Endothelial cell of umbilical vein (primary cell): ENCODE data around the gene NEK6.

Experiments
- EZH2 ChIP-seq: IDR thresholded peaks from 2 replicates; pipeline ENCODE4 v1.6.1; 2012; ENCODE audit warnings: borderline replicate concordance, low read depth, mild to moderate bottlenecking, moderate library complexity, low read length, inconsistent platforms; ENCODE audit not compliant: severe bottlenecking
- FOS ChIP-seq: IDR thresholded peaks from 2 replicates; pipeline ENCODE4 v1.6.1; 2011; ENCODE audit warnings: mild to moderate bottlenecking, low read length, moderate library complexity, borderline replicate concordance; ENCODE audit not compliant: insufficient read depth
- GATA2 ChIP-seq: IDR thresholded peaks from 2 replicates; pipeline ENCODE4 v1.7.0; 2011; ENCODE audit warnings: low read depth, mild to moderate bottlenecking, moderate library complexity, mixed read lengths, low read length; ENCODE audit not compliant: insufficient read length, insufficient read depth
- JUN ChIP-seq: IDR thresholded peaks from 2 replicates; pipeline ENCODE4 v1.6.1; 2011; ENCODE audit warnings: borderline replicate concordance, low read depth; ENCODE audit not compliant: insufficient read length, insufficient read depth
- MYC ChIP-seq: IDR thresholded peaks from one replicate; pipeline ENCODE4 v1.6.1; 2011; ENCODE audit warnings: mild to moderate bottlenecking, low read depth, low read length
- POLR2A ChIP-seq: IDR thresholded peaks from 2 replicates; pipeline ENCODE4 v1.6.1; 2012; ENCODE audit warnings: low read depth, mild to moderate bottlenecking, control low read depth, low read length
- POLR2AphosphoS5 ChIP-seq: IDR thresholded peaks from 2 replicates; pipeline ENCODE4 v1.6.1; 2012; ENCODE audit warnings: low read depth, mild to moderate bottlenecking, control low read depth, low read length, moderate library complexity; ENCODE audit not compliant: insufficient read depth
- TF ChIP-seq, protein P1 (sequence below), 2 donors: IDR thresholded peaks; 1 replicate in 1 of 2; 2 replicates in 1 of 2; pipeline ENCODE4 v1.5.1; 2011; ENCODE audit warnings: low read length in 2 of 2, mild to moderate bottlenecking in 2 of 2, moderate library complexity in 2 of 2, control low read depth in 1 of 2, inconsistent platforms in 1 of 2, low read depth in 1 of 2; ENCODE audit not compliant: insufficient read depth in 1 of 2; ENCODE audit errors: extremely low read depth in 1 of 2

DNA sequence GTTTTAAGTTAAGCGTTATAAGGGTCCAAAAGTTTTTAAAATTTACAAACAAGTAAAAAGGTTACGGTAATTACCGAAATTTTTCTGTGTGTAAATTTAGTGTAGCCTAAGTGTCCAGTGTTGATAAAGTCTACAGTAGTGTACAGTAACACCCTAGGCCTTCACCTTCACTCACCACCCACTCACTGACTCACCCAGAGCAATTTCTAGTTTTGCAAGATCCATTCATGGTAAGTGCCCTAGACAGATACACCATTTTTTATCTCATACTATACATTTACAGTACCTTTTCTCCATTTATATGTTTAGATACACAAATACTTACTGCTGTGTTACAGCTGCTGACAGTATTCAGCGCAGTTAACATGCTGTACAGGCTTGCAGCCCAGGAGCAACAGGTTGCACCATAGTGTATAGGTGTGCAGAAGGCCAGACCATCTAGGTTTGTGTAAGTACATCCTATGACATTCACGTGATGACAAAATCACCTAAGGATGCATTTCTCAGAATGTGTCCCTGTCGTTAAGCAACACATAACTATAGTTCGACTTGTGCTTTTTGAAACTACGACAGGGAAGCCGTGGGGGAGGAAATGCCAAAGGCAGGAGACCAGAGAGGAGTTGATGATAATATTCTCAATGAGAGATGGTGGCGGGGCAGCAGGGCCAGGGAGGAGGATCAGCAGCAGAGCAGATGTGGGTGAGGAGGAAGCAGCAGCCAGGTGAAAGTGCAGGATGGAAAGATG, 108.9 kb downstream of the NEK6 start:
- TF ChIP-seq, protein P1, sequence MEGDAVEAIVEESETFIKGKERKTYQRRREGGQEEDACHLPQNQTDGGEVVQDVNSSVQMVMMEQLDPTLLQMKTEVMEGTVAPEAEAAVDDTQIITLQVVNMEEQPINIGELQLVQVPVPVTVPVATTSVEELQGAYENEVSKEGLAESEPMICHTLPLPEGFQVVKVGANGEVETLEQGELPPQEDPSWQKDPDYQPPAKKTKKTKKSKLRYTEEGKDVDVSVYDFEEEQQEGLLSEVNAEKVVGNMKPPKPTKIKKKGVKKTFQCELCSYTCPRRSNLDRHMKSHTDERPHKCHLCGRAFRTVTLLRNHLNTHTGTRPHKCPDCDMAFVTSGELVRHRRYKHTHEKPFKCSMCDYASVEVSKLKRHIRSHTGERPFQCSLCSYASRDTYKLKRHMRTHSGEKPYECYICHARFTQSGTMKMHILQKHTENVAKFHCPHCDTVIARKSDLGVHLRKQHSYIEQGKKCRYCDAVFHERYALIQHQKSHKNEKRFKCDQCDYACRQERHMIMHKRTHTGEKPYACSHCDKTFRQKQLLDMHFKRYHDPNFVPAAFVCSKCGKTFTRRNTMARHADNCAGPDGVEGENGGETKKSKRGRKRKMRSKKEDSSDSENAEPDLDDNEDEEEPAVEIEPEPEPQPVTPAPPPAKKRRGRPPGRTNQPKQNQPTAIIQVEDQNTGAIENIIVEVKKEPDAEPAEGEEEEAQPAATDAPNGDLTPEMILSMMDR (IDR thresholded peaks at IDR 0.05; ENCODE audit: extremely low read depth in 1 of 2, insufficient read depth in 1 of 2, low read depth in 1 of 2, low read length in 2 of 2), result no peak
- TF ChIP-seq POLR2A, result no peak
- TF ChIP-seq MYC, result no peak
- no peak for TF ChIP-seq EZH2
- TF ChIP-seq JUN, result no peak
- no peak for TF ChIP-seq GATA2
- TF ChIP-seq POLR2AphosphoS5, result no peak
- TF ChIP-seq FOS, result no peak
